RWPE1 (cell line): ENCODE measurements around the gene MAPK11.

ENCODE experiments used
- CTCF ChIA-PET: fragments of 350-600 bp; sonication (Branson Sonifier 250); formaldehyde crosslinking; extraction: SDS; loops from one replicate; lab custom pipeline; 2021; lab: Yijun Ruan, JAX
- POLR2A ChIA-PET: fragments of 400-600 bp; formaldehyde crosslinking; extraction: SDS; loops from one replicate; lab custom pipeline; 2020; ENCODE audit warnings: antibody characterized with exemption; ENCODE audit not compliant: low non-redundant PET; lab: Yijun Ruan, JAX
- DNase-seq: peaks from one replicate; pipeline ENCODE4 v3.0.0; 2012; ENCODE audit warnings: low spot score
- H3K27ac ChIP-seq: fragments of 450-650 bp; 2 replicates; pipeline ENCODE4 v1.5.1; 2017
- TF ChIP-seq, protein P1 (sequence below): fragments of 450-650 bp; conservative IDR thresholded peaks from 2 replicates; pipeline ENCODE4 v1.5.1; 2017; ENCODE audit warnings: low read depth, mild to moderate bottlenecking

Gene MAPK11

DNA sequence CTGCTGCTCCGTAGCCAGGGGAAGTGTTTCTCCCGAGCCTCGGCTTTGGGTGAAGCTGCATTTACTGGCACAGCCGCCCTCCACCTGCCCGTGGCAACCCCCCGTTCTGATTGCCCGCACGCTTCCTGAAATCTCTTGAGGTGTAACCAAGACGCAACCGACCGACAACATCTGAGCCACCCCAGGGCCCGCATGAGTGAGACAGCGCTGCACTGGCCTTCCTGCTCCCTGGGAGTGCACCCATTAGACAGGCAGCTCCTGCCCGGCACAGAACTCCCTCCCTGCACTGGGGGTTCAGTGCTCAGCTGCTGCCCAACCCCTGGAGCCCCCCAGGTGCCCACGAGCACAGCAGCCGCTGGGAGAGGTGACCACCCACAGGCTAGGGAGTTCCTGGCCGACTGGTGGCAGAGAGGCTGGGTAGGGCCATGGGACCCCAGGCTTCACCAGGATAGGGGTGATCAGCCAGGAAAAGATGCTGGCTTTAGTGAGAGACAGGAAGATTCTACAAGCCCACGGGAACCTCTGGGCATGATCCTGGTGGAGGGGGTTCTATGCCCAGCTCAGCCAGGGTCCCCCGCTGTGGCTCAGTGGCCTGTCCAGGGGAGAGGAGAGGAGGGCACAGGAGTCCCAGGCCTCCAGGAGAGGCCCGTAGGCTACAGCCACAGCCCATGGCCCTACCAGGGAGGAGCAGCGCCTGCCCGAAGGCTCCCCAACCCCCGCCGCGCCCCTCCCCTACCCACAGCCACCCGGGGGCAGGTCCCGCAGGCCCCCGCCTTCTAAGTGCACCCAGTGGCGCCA is 22.7 kb upstream of the MAPK11 start:
- CTCF ChIA-PET, result interaction anchor here (1.6 kb wide), 1 partner anchor 10 kb away, joined by 5 read pairs; no protein-coding TSS in a partner anchor
- peak overlapping the region; percentile 100 for H3K27ac ChIP-seq
- POLR2A ChIA-PET, result no interaction called here
- TF ChIP-seq, protein P1, sequence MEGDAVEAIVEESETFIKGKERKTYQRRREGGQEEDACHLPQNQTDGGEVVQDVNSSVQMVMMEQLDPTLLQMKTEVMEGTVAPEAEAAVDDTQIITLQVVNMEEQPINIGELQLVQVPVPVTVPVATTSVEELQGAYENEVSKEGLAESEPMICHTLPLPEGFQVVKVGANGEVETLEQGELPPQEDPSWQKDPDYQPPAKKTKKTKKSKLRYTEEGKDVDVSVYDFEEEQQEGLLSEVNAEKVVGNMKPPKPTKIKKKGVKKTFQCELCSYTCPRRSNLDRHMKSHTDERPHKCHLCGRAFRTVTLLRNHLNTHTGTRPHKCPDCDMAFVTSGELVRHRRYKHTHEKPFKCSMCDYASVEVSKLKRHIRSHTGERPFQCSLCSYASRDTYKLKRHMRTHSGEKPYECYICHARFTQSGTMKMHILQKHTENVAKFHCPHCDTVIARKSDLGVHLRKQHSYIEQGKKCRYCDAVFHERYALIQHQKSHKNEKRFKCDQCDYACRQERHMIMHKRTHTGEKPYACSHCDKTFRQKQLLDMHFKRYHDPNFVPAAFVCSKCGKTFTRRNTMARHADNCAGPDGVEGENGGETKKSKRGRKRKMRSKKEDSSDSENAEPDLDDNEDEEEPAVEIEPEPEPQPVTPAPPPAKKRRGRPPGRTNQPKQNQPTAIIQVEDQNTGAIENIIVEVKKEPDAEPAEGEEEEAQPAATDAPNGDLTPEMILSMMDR, result no peak
- no peak for DNase-seq

DNA sequence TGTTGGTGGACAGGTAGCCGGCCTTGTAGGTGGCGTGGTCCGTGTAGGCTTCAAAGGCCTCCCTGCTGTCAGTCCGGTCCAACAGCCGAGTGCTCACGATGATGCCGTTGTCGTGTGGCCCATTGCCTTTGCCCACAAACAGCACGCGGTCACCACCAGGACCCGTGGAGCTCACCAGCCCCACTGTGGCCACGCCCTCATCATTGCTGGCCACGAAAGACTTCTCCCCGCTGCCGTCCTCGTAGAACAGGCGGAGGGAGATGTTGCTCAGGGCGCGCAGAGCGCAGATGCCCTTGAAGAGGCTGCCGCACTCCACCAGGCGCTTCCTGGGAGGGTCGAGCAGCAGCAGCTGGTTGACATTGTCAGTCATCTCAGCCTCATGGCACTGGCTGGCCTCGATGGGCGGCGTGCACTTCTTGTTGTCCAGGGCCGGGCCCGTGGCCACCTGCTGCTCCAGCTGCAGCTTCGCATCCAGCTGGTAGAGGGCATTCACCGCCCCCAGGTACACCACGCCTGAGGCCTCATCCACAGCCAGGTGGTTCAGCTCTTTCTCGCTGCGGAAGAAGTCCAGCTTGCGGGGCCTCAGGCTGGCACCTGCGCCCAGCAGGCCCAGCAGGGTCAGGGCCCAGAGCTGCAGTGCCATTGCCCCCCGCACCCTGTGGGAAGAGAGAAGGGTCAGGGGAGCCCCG is 19.9 kb upstream of the MAPK11 start:
- DNase-seq, result no peak
- H3K27ac ChIP-seq, result peak overlapping the region; percentile 100
- ChIA-PET POLR2A (no interaction called here), CTCF (interaction anchor here (1.1 kb wide), 1 partner anchor 36 kb away, joined by 3 read pairs; no protein-coding TSS in a partner anchor)
- TF ChIP-seq, protein P1, result no peak

- ChIA-PET POLR2A (no interaction called here), CTCF (no interaction called here)
- TF ChIP-seq, protein P1, result no peak
- no peak for DNase-seq
- peak overlapping the region; percentile 100 for H3K27ac ChIP-seq
These were observed 19.2 kb upstream of the MAPK11 start for GRCh38 chr22:50289151-50289941.

DNA sequence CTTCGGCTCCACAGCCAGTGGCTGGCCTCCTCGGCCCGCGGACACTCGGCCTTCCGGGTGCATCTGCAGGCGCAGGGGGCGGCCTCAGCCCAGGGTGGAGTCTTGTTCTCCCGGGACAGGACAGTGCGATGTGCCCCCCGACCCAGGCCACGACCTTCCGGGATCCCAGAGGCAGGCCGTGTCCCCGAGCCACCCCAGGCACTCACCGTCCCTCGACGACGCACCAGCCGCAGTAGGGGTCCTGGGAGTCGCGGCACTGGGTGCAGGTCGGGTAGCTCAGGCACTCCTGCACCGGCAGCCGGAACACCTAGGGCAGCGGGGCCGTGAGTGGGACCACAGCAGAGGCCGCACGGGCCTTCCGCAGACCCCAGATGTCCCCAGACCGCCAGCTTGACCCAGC is 17.6 kb upstream of the MAPK11 start:
- CTCF ChIA-PET, result no interaction called here
- TF ChIP-seq, protein P1, result no peak
- no peak for DNase-seq
- POLR2A ChIA-PET, result no interaction called here
- H3K27ac ChIP-seq, result peak overlapping the region; percentile 100

- POLR2A ChIA-PET, result no interaction called here
- H3K27ac ChIP-seq, result peak overlapping the region; percentile 100
- TF ChIP-seq, protein P1, result no peak
- DNase-seq, result no peak
- CTCF ChIA-PET, result no interaction called here
These were observed 16.6 kb upstream of the MAPK11 start for GRCh38 chr22:50286701-50287318.

GRCh38 chr22:50286275-50286674 is 16.1 kb upstream of the MAPK11 start:
- POLR2A ChIA-PET, result no interaction called here
- peak overlapping the region; percentile 100 for H3K27ac ChIP-seq
- DNase-seq, result no peak
- CTCF ChIA-PET, result no interaction called here
- TF ChIP-seq, protein P1, result no peak
